HG03439 (cell line): ENCODE data around the gene LRMDA.

Experiments used
- ATAC-seq: cut with Tn5 transposase; IDR thresholded peaks from one replicate; pipeline ENCODE4 v1.9.1; 2021; ENCODE audit warnings: mild to moderate bottlenecking, moderate library complexity; ENCODE audit not compliant: unreplicated experiment

LRMDA gene

GRCh38 chr10:75431180-75432111 lies at the start of gene LRMDA:
Gene LRMDA (plus strand): TSS chr10:75431624.
- no peak for ATAC-seq

- no peak for ATAC-seq
Measured at GRCh38 chr10:75386128-75386527, 45.3 kb upstream of the LRMDA start.

DNA sequence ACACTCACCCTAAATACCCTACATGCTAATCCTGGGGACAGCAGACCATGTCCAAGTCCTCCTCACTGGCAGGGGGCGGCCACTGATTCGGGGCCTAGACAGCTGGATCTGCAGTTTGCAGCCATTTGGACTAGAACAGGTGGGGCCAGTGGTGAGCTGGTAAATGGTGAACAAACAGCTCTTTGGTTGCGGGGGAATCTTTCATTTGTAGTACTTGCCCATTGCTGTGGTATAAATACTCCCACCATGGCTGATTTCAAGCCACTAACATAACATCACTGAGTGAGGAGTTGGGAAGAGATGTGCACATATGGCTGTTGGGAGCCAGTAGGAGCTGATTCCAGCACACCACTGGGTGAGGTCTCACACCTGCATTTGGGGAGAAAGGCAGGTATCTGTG lies 43.3 kb upstream of the LRMDA start:
- no peak for ATAC-seq

- no peak for ATAC-seq
Measured at GRCh38 chr10:75390178-75390577, 41.2 kb upstream of the LRMDA start.

- ATAC-seq, result no peak
Measured at GRCh38 chr10:75392271-75392670, 39.2 kb upstream of the LRMDA start.

- ATAC-seq, result no peak
Measured at GRCh38 chr10:75392744-75393143, 38.7 kb upstream of the LRMDA start.

- ATAC-seq, result no peak
Measured at GRCh38 chr10:75394221-75394620, 37.2 kb upstream of the LRMDA start.

DNA sequence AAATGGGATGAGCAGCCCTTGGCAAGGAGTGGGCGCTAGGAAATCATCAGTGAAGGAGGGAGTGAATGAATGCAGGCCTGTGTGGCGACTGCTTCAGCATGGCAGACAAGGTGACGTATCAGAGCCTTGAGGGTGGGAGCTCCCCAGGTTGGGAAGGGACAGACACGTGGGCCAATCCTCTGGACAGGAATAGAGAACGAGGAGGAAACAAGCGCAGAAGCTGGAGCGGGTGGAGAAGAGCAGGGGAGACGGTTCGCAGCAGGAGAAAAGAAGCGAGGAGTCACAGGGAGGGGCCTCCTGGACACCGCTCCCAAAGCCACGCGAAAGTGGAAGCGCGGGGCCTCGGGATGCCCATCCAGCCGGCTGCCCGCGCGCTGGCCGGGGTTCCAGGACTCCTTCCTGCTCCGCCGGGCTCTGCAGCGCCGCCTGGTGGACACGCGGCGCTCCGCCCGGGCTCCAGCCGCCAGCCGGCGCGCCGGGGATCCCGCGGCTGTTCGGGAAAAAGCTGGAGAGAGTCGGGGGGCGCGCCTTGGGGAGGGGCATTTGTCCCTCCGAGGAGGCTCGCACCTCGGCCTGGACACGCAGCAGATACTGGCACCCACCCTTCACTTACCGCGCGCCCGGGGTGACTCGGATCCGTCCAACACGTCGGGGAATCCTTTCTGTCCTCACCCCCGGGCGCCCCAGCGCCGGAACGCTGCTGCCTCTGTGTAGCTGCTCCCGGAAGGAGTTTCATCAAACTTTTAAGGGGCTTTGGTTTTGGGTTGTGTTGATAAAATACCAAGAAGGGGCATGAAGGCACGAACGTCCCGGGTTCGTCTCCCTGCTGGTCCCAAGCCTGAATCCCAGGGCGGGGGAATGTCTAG lies 36.1 kb upstream of the LRMDA start:
- no peak for ATAC-seq

- no peak for ATAC-seq
Measured at GRCh38 chr10:75395932-75396630, 35.3 kb upstream of the LRMDA start.

DNA sequence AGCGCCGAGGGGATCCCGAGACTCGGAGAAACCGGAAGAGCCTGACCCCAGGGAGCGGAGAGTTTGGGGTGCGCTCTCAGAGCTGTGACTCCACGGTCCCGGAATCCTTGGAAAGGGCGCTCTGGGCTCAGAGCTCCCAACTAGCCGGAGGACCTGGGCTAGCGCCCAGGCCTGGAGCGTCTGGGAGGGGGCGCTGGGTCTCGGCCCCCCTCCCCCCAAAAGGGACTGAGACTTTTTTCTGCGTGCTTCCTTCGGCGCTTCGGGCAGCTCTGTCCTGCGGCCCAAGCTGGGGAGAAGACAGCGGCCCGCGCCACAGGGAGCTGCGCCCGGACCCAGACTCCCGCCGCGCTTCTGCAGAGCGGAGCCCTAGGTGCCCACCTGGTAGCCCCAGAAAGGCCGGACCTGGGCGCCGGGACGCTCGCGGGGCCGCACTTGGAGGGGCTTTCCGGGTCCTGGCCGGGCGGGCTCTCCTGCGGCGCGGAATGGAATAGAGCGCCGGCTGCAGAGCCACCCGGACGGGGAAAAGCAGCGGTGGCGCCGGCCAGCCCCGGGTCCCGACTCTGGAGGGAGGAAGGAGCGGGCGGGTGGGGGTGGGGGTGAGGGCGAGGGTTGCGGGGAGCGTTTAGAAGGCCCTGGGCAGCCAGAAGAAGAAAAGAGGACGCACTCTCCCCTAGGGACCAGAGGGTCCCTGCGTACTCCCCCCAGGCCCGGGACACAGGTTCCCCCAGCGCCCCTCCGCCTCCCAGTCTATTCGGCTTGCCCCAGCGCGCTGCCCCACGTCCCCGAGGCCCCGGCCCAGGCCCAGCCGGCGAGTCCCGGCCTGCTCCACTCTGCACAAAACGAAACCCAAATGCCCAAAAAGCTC lies 34.6 kb upstream of the LRMDA start:
- no peak for ATAC-seq

GRCh38 chr10:75397496-75398199 lies 33.8 kb upstream of the LRMDA start:
- ATAC-seq, result no peak

- ATAC-seq, result no peak
Measured at GRCh38 chr10:75398200-75398691, 33.2 kb upstream of the LRMDA start.

DNA sequence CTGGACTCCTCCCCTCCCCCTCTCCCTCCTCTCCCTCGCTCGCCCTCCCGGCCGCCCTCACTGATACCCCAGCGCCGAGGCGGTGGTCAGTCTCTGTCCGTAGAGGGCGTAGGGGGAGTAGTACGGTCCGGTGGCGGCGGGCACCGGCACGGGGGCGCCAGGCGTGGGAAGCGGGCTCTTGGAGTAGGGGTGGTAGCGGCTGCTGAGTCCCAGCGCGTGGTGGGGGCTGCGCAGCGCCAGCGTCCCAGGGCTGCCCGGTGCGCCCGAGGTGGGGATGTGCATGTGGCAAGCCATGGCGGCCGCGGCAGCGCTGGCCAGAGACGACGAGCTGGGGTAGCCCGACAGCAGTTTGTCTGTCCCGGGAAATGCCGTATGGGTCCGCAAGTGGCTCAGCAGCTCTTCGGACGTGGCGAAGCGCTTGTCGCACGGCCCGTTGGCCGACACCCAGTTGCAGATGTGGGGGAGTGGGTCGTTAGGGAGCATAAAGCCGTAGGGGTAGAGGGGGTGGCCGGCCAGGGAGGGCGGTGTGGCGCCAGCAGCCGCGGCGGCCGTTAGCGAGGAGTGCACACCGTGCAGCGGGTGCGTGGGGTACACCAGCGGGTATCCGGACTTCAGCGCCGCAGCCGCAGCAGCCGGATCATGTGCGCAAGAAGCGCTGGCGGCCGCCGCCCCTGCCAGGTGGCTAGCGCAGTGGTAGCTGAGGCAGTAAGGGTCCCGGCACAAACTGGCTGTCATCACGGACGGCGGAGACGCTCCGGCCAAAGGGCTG lies 32.5 kb upstream of the LRMDA start:
- ATAC-seq, result no peak

DNA sequence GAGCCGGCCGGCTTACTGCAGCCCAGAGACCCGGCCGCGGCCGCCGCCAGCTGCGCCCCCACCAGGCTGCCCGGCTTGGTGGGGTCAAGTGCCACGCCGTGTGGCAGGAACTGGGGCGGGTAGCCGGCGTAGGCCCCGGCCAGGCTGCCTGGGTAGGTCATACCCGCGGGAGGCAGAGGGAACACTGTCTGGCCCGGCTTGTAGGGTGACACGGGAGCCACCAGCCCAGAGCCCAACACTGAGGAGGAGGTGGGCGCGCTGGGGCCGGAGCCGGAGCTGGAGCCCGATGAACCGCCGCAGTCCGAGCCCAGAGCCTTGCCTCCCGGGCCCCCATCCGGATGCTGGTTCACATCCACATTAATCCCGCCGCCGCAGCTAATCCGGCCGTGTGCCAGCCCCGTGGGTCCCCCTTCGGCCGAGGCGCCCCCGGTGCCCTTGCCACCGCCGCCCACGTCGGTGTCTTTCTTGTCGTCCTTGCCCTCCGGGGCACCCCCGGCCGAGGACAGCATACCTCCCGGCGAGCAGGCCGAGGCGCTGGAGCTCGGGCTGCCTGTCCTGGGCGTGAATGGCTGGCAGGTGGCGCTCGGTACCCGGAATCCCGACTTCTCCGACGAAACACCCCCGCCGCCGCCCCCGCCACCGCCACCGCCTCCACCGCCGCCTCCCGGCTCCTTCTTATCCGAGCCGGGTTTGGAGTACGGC lies 31.8 kb upstream of the LRMDA start:
- no peak for ATAC-seq

- no peak for ATAC-seq
Measured at GRCh38 chr10:75400163-75400770, 31.2 kb upstream of the LRMDA start.

GRCh38 chr10:75400771-75401568 lies 30.5 kb upstream of the LRMDA start:
- ATAC-seq, result peak; percentile 33
